MV-4-11 (cell line): Measurements from ENCODE around the gene GIPC2.
A peak's percentile ranks its signal among the peaks of the same experiment; 100 is the strongest.
"Not testable (repeated sequence)": the region's sequence is repeated elsewhere in the genome, so short reads cannot be mapped to it uniquely, and the experiment has no call there.

Source experiments
- DNase-seq: peaks from one replicate; lab custom pipeline; 2025; lab: John Stamatoyannopoulos, UW

The GIPC2 gene

GRCh38 chr1:78036450-78036849 lies 9.3 kb upstream of the GIPC2 start:
- DNase-seq: no peak

- no peak for DNase-seq
These were observed 7.7 kb upstream of the GIPC2 start for GRCh38 chr1:78038071-78038470.

DNA sequence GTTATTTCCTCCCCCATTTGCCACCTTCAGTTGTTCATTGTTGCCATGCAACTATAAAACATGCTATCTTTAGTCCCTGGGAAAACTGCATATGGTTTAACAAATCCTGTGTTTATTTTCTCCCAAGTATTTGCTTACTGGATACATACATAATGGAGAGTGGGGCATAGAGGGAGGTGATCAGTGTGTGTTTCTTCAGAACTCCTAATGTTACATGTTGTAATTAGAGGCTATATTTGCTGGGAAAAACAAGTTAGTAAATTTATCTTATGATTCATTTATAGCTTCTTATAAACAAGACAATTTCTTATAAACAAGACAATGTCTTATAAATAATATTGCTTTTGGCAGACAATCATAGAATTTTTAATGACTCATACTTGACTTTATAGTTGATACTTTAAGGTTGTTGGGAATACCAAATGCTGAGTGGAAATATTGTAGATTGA lies 7.3 kb upstream of the GIPC2 start:
- DNase-seq: no peak

DNA sequence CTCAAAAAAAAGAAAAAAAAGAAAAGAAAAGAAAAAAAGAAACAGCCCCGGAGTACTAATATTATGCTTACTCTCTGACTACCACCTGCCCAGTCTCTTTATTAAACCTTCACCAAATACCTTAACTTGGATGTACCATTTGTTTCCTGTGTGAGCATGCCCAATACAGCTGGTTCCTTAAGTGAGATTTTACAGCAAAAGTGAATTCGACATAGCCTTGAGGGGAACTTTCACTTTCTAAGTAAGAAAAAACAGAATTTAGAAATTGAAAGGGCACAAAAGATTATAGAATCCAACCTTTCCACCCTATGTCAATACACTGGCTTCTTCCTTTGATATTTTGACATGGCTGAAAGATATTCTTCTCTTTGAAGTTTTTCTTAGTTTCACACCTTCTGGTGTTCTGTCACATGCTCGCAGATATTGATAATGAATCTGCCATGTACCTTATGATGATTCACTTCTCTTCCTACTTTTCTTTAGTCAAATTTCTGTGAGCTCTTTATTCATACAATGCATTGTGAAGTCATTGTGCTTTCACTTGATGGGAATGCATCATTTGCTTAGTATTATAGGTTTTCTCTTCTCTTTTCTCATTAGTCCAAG lies 5.2 kb upstream of the GIPC2 start:
- DNase-seq: no peak

DNA sequence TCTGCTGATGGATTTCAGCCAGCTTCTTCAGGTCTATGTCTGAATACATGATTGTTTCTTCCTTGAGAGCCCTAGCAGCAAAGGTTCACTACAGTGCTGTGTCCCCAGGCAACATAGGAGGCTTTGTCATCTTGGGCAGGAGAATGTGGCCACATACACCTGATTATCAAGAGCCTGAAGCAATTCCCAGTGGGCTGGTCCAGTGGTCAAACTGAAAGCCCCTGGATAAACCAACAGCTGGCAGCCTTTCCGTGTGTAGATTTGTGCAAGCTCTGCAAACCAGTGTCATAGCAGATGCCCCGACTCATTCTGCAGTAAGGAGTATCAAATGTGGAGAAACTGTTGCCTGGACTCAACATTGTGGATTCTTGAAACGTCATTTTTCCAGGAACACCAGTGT lies 2.3 kb upstream of the GIPC2 start:
- DNase-seq: no peak

DNA sequence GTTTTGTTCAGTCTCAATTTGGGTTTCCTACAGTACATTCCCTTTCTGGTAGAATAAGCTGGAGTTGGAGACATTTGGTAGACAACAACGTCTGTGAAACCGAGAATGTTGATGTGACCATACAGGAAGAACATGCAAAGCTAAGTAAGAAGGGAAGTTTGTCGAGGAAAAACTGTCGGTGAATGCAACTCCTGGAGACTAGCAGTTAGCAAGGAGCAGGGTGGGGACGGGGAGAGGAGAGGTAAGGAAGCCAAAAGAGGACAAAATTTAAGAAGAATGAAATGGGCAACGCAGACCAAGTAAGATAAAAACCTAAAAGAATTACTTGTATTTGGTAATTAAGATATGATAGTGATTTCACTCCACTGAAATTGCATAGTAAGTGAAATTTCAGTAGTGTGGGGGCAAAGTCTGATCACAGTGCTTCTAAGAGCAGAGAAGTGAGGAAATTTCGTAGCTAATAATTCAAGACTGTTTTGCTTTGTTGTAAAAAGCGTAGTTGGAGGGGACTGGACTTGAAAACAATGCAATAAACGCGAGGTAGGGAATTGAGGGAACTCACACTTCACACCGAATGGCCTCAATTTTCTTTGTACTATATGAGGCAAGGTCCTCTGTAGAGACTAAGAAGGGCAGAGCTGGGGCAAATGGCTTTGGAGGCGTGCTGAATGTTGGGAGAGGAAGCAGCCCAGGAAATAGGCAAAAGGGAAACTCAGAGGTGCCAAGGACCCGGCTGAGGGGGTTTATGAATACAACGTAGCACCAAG lies 787 bp upstream of the GIPC2 start:
- DNase-seq: no peak

DNA sequence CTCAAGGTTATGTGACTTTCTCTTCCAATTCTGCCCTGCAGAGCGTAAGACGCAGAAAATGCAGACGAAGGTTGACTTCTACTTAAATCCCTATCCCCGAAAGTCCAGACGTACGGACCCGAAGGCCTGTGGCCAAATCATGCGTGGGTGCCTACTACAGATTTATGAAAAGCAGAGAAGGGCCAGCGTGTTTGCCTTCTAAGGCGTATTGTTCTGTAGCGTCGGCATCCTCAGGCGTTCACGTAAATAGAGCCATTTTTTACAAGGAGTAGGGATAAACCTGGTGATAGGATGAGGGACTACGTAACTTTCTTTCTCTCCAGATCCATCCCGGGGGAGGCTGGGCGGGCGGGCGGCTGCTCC lies 222 bp upstream of the GIPC2 start:
- DNase-seq: no peak

DNA sequence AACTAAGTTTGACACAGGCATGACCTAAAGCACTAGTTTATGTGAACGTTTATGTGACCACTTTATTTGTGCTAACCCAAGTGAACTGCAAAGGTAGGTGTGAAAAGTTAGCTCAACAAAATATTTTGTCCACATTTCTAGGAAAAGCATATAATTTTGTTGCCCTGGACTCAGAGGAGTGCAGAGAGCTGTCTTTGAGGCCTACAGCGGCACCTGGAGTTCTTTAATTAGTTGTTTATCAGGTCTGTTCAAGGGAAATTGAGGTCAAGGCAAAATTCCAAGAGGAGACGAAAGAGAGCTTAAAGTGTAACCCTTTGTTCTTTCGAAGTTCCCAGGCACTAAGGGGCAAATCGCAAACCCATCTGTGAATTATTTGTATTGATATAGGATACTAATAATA lies 1.3 kb downstream of the GIPC2 start:
- no peak for DNase-seq

- no peak for DNase-seq
These were observed 1.9 kb downstream of the GIPC2 start for GRCh38 chr1:78047631-78048030.

- DNase-seq: peak; percentile 16
These were observed 2.7 kb downstream of the GIPC2 start for GRCh38 chr1:78048446-78048845.

GRCh38 chr1:78049396-78049795 lies 3.6 kb downstream of the GIPC2 start:
- no peak for DNase-seq

- DNase-seq: no peak
These were observed 5.2 kb downstream of the GIPC2 start for GRCh38 chr1:78051005-78051404.

DNA sequence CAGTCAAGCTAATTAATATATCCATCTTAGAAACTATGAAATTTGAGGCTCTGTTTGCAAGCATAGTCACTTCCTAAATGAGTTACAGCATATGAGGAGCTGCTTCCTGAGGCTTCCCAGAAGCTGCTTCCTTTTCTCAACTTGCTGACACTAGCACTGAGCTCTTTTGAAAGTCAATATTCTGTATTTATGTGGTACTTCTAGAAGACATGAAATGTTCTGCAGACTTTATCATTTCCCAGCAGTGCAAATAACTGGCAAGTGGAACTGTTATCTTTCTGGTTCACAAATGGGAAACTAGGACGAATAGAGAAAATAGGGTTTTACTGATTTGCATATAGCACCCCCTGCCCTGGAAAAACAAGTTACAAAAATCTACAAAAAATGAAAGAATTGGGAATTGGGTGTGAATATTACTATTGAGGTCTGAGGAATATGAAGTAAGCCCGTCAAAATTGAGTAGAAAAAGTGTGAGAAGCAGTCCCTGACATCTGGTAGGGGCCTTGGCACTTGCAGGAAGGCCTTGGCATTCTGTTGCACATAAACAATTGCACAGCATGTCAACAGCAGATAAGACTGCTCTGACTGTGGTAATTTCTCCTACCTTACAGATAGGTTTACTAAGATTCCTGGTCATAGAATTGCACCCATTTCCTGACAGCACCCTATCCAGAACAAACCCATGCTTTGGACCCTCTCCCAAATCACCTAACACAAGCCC lies 7.1 kb downstream of the GIPC2 start:
- DNase-seq: no peak

DNA sequence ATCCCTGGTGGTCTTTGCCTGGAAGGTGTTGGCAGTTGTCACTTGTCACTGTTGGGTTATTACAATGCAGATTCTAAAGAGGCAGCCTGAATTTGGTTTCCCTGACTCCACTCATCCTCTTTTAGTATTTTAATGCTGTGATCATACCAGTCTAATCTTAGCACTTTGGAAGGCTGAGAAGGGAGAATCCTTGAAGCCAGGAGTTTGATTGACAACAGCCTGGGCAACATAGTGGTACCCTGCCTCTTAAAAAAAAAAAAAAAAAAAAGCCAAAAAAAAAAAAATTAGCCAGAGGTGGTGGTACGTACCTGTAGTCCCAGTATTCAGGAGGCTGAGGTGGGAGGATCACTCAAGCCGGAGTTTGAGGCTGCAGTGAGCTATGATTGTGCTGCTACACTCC lies 7.7 kb downstream of the GIPC2 start:
- DNase-seq: no peak

DNA sequence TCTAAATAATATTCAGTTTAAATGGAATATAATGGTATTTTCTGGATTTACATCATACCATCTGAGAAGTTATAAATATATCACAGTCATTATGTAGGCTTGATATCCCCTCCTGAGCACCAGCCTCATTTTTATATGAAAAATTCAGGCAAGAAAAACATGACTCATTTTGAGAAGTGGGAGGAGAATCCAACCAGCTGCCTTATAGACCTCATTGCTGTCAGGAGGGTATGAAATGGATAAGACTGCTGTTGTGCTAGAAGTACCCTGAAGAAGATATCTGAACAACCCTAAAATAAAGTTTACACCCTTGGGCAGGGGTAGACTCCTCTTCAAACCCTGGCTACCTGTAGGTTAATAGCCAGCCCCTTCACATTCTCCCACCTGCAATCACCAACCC lies 8.8 kb downstream of the GIPC2 start:
- no peak for DNase-seq

GRCh38 chr1:78054972-78055371 lies 9.2 kb downstream of the GIPC2 start:
- no peak for DNase-seq

GRCh38 chr1:78055565-78056132 lies 9.9 kb downstream of the GIPC2 start:
- DNase-seq: no peak

DNA sequence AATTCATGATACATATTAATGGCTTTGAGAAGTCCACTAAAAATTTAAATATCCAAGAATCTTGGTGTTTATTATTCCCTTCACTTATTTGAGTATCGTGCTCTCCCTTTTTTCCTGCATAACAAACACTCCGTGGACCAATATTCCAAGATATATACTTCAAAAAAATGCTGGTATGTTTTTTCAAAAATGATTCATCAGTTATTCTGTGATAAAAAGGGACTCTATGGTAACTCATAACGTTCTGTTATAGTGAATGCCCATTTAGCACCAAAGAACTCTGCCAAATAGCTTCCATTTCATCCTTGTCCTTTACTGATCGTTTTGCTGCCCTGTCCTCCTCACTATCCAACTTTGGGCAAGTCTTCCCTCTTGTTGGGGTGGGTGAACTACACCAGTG lies 12.9 kb downstream of the GIPC2 start:
- no peak for DNase-seq

DNA sequence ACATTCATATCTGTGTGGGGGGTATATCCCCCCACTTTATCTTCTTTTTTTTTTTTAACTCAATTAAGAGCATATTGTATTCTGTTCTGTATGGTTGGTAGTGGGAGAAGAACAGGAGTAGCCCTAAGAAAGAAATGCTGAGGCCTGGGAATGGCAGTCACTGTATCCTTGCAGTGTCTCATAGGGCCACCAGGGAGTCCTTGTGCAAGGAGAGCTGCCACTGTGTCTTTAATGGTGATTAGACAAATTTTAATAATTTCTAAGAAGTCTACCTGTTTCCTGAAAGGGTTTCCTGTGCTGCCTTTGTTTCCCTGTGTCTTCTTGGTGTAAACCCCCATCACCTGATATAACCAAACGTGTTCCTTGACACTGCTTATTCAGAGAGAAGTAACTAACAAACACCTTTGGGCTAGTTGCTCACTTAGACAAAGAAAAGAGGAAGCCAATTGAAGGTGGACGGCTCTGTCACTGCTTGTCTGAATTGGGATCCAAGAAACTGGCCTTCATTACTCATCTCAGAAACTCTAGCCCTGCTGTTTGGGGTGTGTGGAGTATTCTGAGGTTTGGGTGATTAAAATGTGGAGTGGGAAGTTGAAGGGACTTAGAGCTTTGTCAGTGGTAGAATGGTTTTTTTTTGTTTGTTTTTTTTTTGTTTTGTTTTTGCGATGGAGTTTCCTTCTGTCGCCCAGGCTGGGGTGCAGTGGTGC lies 15.2 kb downstream of the GIPC2 start:
- peak; percentile 69 for DNase-seq

DNA sequence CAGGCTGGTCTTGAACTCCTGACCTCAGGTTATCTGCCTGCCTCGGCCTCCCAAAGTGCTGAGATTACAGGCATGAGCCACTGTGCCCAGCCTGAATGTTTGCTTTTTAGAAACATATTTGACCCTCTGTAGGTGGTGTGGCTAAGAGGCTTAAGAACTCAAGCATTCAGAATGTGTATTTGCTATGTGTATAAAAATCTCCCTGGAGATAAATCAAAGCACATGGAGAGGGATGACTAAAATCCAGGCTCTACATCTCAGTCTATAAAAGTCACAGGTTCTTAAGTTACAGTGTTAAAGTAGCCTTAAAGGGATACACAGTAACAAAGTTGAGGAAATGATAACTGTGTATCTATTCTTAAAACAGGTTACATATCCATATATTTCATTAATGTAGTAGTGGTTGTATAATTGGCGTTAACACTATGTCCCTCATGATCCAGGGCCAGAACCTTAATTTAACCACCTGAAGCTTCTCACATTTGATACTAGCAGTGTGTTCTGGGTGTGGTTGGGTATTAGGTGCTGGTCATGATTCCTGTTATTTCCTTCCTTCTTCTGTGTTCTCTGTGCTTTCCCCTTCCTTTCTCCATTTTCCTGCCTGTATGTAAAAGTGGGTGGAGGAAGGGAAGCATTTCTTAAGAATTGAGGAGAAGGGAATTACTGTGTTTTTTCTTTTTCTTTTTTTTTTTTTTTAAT lies 16.2 kb downstream of the GIPC2 start:
- DNase-seq: no peak

DNA sequence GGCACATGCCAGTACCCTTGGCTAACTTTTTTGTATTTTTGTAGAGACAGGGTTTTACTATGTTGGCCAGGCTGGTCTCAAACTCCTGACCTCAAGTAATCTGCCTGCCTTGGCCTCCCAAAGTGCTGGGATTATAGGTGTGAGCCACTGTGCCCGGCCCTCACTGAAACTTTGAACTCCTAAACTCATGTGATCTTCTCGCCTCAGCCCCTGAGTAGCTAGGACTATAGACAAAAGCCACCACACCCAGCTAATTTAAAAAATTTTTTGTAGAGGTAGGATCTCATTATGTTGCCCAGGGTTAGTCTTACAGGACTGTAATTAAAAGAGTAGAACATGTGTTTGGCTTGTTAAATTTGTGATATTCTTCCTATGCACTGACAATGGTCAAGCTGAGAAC lies 19.1 kb downstream of the GIPC2 start:
- not testable (repeated sequence) for DNase-seq
